Activated naive CD8-positive, alpha-beta T cell treated with anti-CD3 and anti-CD28 coated beads, Interleukin-2, amount 50 U/mL, for 16 hours (primary cell): ENCODE data around the gene PSMA7.

Experiments used
- DNase-seq: peaks from one replicate; pipeline ENCODE4 v3.0.0-alpha.2; 2020; ENCODE audit warnings: low read depth, low spot score

PSMA7 gene

GRCh38 chr20:62171245-62171644 lies 28.1 kb upstream of the PSMA7 start:
- DNase-seq, result no peak

GRCh38 chr20:62170536-62170935 lies 27.3 kb upstream of the PSMA7 start:
- DNase-seq, result no peak

GRCh38 chr20:62168890-62169435 lies 25.8 kb upstream of the PSMA7 start:
- no peak for DNase-seq

- no peak for DNase-seq
These were observed 24.9 kb upstream of the PSMA7 start for GRCh38 chr20:62168061-62168460.

GRCh38 chr20:62167474-62167873 lies 24.3 kb upstream of the PSMA7 start:
- DNase-seq, result no peak

- no peak for DNase-seq
These were observed 22.7 kb upstream of the PSMA7 start for GRCh38 chr20:62165762-62166399.

GRCh38 chr20:62164879-62165761 lies 21.9 kb upstream of the PSMA7 start:
- DNase-seq, result no peak

- no peak for DNase-seq
These were observed 21.0 kb upstream of the PSMA7 start for GRCh38 chr20:62163986-62164762.

- DNase-seq, result no peak
These were observed 20.3 kb upstream of the PSMA7 start for GRCh38 chr20:62163485-62163865.

GRCh38 chr20:62162765-62163484 lies 19.7 kb upstream of the PSMA7 start:
- no peak for DNase-seq

GRCh38 chr20:62161347-62161746 lies 18.2 kb upstream of the PSMA7 start:
- no peak for DNase-seq

- no peak for DNase-seq
These were observed 17.7 kb upstream of the PSMA7 start for GRCh38 chr20:62160876-62161275.

GRCh38 chr20:62160253-62160652 lies 17.1 kb upstream of the PSMA7 start:
- no peak for DNase-seq

- no peak for DNase-seq
These were observed 16.6 kb upstream of the PSMA7 start for GRCh38 chr20:62159839-62160238.

GRCh38 chr20:62159052-62159451 lies 15.9 kb upstream of the PSMA7 start:
- no peak for DNase-seq

GRCh38 chr20:62158541-62158940 lies 15.3 kb upstream of the PSMA7 start:
- DNase-seq, result no peak

GRCh38 chr20:62158088-62158400 lies 14.8 kb upstream of the PSMA7 start:
- DNase-seq, result no peak

- DNase-seq, result no peak
These were observed 14.3 kb upstream of the PSMA7 start for GRCh38 chr20:62157387-62158087.

- peak; percentile 57 for DNase-seq
These were observed 13.6 kb upstream of the PSMA7 start for GRCh38 chr20:62156592-62157386.

- no peak for DNase-seq
These were observed 13.0 kb upstream of the PSMA7 start for GRCh38 chr20:62156254-62156556.
